Liver (tissue), 9 donors: ENCODE measurements around the gene LSM3. TPM values are rescaled to one million over a fixed set of nuclear protein-coding genes. Genes with fewer than 3 reads are reported as not detected.

ENCODE experiments used
- DNase-seq: peaks from one replicate; pipeline ENCODE4 v3.0.0-alpha.2; 2017; ENCODE audit warnings: low spot score
- H3K27ac ChIP-seq, 2 donors: one replicate each; pipeline ENCODE4 v1.7.0; 2013; ENCODE audit warnings: inconsistent platforms in 2 of 2, low read length in 2 of 2, control low read depth in 1 of 2, low read depth in 1 of 2, mild to moderate bottlenecking in 1 of 2
- H3K27me3 ChIP-seq, 4 donors: one replicate each; pipeline versions ENCODE4 v1.6.1 to v1.7.0; 2013; ENCODE audit warnings: low read length in 3 of 4, inconsistent platforms in 1 of 4, mild to moderate bottlenecking in 1 of 4, moderate library complexity in 1 of 4; ENCODE audit not compliant: control insufficient read depth in 4 of 4, insufficient read depth in 4 of 4
- H3K36me3 ChIP-seq, 4 donors: one replicate each; pipeline versions ENCODE4 v1.6.1 to v1.7.0; 2013; ENCODE audit warnings: low read length in 3 of 4, mild to moderate bottlenecking in 3 of 4, low read depth in 1 of 4, moderate library complexity in 1 of 4; ENCODE audit not compliant: control insufficient read depth in 4 of 4, insufficient read depth in 3 of 4
- H3K4me1 ChIP-seq, 4 donors: one replicate each; pipeline versions ENCODE4 v1.6.1 to v1.7.0; 2013; ENCODE audit warnings: low read length in 3 of 4, mild to moderate bottlenecking in 3 of 4, moderate library complexity in 1 of 4; ENCODE audit not compliant: control insufficient read depth in 4 of 4, insufficient read depth in 4 of 4
- H3K4me3 ChIP-seq, 3 donors: one replicate each; pipeline versions ENCODE4 v1.6.1 to v1.7.0; 2013; ENCODE audit warnings: low read length in 3 of 3, control low read depth in 1 of 3, low read depth in 1 of 3, mild to moderate bottlenecking in 1 of 3
- H3K9ac ChIP-seq, 2 donors: one replicate each; pipeline ENCODE4 v1.7.0; 2013; ENCODE audit warnings: low read length in 2 of 2, mild to moderate bottlenecking in 2 of 2, moderate library complexity in 2 of 2, control low read depth in 1 of 2, low read depth in 1 of 2
- H3K9me3 ChIP-seq, 4 donors: one replicate each; pipeline versions ENCODE4 v1.6.1 to v1.7.0; 2013; ENCODE audit warnings: low read length in 3 of 4; ENCODE audit not compliant: control insufficient read depth in 4 of 4
- EGR1 ChIP-seq, 2 donors: IDR thresholded peaks; 2 replicates each; pipeline ENCODE4 v1.6.1; 2016 to 2018; ENCODE audit warnings: antibody characterized with exemption in 2 of 2, low read depth in 2 of 2
- FOXA1 ChIP-seq: IDR thresholded peaks from 2 replicates; pipeline ENCODE4 v1.6.1; 2016; ENCODE audit warnings: antibody characterized with exemption
- FOXA2 ChIP-seq: IDR thresholded peaks from 2 replicates; pipeline ENCODE4 v1.6.1; 2016; ENCODE audit warnings: antibody characterized with exemption
- GABPA ChIP-seq, 2 donors: IDR thresholded peaks in 1 of 2; conservative IDR thresholded peaks in 1 of 2; 2 replicates each; pipeline ENCODE4 v1.6.1; 2016; ENCODE audit warnings: antibody characterized with exemption in 2 of 2, mild to moderate bottlenecking in 1 of 2, moderate library complexity in 1 of 2
- HNF4A ChIP-seq, 2 donors: conservative IDR thresholded peaks; 2 replicates each; pipeline ENCODE4 v1.6.1; 2016; ENCODE audit warnings: antibody characterized with exemption in 2 of 2, mild to moderate bottlenecking in 2 of 2
- HNF4G ChIP-seq: IDR thresholded peaks from 2 replicates; pipeline ENCODE4 v1.6.1; 2016; ENCODE audit warnings: antibody characterized with exemption
- JUND ChIP-seq, 2 donors: IDR thresholded peaks; 2 replicates each; pipeline ENCODE4 v1.6.1; 2016; ENCODE audit warnings: antibody characterized with exemption in 2 of 2
- NR2F2 ChIP-seq: IDR thresholded peaks from 2 replicates; pipeline ENCODE4 v1.6.1; 2016; ENCODE audit warnings: antibody characterized with exemption
- RXRA ChIP-seq, 2 donors: IDR thresholded peaks; 2 replicates each; pipeline ENCODE4 v1.6.1; 2017 to 2018; ENCODE audit warnings: antibody characterized with exemption in 2 of 2, mild to moderate bottlenecking in 1 of 2
- SP1 ChIP-seq: IDR thresholded peaks from 2 replicates; pipeline ENCODE4 v1.6.1; 2018; ENCODE audit warnings: antibody characterized with exemption, mild to moderate bottlenecking
- YY1 ChIP-seq: IDR thresholded peaks from 2 replicates; pipeline ENCODE4 v1.6.1; 2016; ENCODE audit warnings: antibody characterized with exemption, mild to moderate bottlenecking
- WGBS: extraction: QIAGEN DNeasy Blood & Tissue Kit; methylation state at CpG from one replicate; pipeline ENCODE4 v1.1.7; 2013; 5-methylcytosine and 5-hydroxymethylcytosine counted together
- polyA plus RNA-seq, 2 donors: library from polyadenylated mRNA; stranded (reverse) in 1 of 2; unstranded in 1 of 2; fragments of 200-250 nt in 1 of 2; fragments of >200 nt in 1 of 2; fragmentation: Nextera tagmentation in 1 of 2; extraction: Ambion mirVana in 1 of 2; gene quantifications; one replicate each; pipeline versions ENCODE4 v1.2.1 to v1.2.3, GENCODE V29; 2013 to 2015
- total RNA-seq, 2 donors: library from RNA; depleted of rRNA; stranded (reverse); fragments of >200 nt; gene quantifications; one replicate each; pipeline ENCODE4 v1.2.3, GENCODE V29; 2014
- TF ChIP-seq, protein P1 (sequence below): IDR thresholded peaks from 2 replicates; pipeline ENCODE4 v1.6.1; 2016; ENCODE audit warnings: antibody characterized with exemption
- TF ChIP-seq, protein P2 (sequence below): IDR thresholded peaks from 2 replicates; pipeline ENCODE4 v1.6.1; 2016; ENCODE audit warnings: antibody characterized with exemption
- TF ChIP-seq, protein P3 (sequence below): IDR thresholded peaks from 2 replicates; pipeline ENCODE4 v1.6.1; 2016; ENCODE audit warnings: antibody characterized with exemption
- donor health status: healthy.
- donor health status: healthy.
- donor health status: healthy.
- donor health status: healthy.
- donor health status: healthy.

Gene LSM3
- total and polyA plus RNA-seq, 4 donors = 3.7 to 17.0 (median 5.0) TPM

DNA sequence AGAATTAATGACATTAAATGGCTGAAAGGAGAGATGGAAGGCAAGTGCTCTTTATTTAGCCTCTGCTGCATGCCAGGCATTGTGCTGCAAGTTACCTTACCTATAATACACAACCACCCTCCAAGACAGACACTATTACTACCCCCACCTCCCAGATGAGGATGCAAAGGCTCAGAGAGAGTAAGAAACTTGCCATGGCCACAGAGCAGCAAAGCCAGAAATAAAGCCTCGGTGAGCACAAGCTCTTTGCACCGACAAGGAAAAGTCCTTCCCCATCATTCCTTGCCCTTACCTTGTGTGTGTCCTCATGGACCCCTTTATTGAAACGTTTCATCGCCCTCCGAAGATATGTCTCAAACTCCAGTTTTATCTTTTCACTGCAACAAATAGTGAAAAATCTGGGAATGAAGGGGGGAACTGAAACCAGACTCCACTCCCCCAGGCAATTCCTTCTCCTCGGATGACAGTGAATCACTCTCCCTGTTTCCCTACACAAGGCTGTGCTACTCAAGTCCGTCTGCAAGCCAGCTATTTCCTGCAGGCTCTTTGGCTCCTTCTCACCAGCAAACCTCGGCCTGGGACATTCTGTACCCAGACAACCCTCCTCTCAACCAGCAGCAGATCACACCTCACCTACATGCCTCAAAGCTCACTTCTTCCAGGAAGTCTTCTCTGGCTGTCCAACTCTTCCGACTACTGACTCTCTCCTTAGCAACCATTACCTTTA, 11.6 kb upstream of the LSM3 start (continued):
- TF ChIP-seq YY1 (no peak), JUND (IDR thresholded peaks at IDR 0.05) (no peak)

- no peak for TF ChIP-seq SP1
- TF ChIP-seq JUND (IDR thresholded peaks at IDR 0.05) = no peak
- no peak for TF ChIP-seq HNF4G
- no peak for DNase-seq
- H3K9me3 ChIP-seq = no peaks in the 10 kb centered on the region
- peaks cover 27 to 85% (median 77%) of the 10 kb centered on the region in 4 donors for H3K36me3 ChIP-seq
- H3K27ac ChIP-seq = no peak overlapping the region
- 95% methylated on average over 2 of the region's 2 CpGs for WGBS
- no peaks in the 10 kb centered on the region for H3K27me3 ChIP-seq
- no peak overlapping the region for H3K9ac ChIP-seq
- no peak overlapping the region for H3K4me3 ChIP-seq
- no peaks in the 10 kb centered on the region for H3K4me1 ChIP-seq
Measured at GRCh38 chr3:14169435-14169834, 9.2 kb upstream of the LSM3 start.

DNA sequence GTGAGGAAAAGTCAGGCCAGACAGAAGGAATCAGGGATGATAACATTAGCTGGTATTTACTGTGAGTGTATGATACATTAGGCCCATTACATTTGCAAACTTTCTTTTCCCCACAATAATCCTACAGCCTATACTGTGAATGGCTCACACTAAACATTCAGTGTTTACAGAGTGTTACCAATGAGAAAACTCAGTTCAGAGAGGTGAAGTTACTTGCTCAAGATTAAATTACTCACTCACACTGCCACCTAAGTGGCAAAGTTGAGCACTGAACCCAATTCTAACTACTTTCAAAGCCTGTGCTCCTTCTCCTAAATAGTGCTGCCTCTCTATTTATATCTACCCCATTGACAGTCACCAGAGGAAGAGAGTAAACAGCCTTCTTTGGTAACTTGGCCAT, 8.7 kb upstream of the LSM3 start:
- H3K27me3 ChIP-seq = no peaks in the 10 kb centered on the region
- H3K27ac ChIP-seq = no peak overlapping the region
- DNase-seq = no peak
- H3K9me3 ChIP-seq = no peaks in the 10 kb centered on the region
- H3K4me3 ChIP-seq = no peak overlapping the region
- no peaks in the 10 kb centered on the region for H3K4me1 ChIP-seq
- TF ChIP-seq, protein P1, sequence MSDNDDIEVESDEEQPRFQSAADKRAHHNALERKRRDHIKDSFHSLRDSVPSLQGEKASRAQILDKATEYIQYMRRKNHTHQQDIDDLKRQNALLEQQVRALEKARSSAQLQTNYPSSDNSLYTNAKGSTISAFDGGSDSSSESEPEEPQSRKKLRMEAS = no peak
- TF ChIP-seq GABPA (IDR thresholded peaks at IDR 0.05 in 1 of 2, conservative IDR thresholded peaks at IDR 0.05 in 1 of 2) = no peak
- TF ChIP-seq, protein P2, sequence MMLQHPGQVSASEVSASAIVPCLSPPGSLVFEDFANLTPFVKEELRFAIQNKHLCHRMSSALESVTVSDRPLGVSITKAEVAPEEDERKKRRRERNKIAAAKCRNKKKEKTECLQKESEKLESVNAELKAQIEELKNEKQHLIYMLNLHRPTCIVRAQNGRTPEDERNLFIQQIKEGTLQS = no peak
- TF ChIP-seq SP1 = no peak
- TF ChIP-seq JUND (IDR thresholded peaks at IDR 0.05) = no peak
- TF ChIP-seq NR2F2 = no peak
- TF ChIP-seq RXRA (IDR thresholded peaks at IDR 0.05) = no peak
- no peak for TF ChIP-seq HNF4G
- no peak for TF ChIP-seq FOXA1
- TF ChIP-seq, protein P3, sequence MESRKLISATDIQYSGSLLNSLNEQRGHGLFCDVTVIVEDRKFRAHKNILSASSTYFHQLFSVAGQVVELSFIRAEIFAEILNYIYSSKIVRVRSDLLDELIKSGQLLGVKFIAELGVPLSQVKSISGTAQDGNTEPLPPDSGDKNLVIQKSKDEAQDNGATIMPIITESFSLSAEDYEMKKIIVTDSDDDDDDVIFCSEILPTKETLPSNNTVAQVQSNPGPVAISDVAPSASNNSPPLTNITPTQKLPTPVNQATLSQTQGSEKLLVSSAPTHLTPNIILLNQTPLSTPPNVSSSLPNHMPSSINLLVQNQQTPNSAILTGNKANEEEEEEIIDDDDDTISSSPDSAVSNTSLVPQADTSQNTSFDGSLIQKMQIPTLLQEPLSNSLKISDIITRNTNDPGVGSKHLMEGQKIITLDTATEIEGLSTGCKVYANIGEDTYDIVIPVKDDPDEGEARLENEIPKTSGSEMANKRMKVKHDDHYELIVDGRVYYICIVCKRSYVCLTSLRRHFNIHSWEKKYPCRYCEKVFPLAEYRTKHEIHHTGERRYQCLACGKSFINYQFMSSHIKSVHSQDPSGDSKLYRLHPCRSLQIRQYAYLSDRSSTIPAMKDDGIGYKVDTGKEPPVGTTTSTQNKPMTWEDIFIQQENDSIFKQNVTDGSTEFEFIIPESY = no peak
- TF ChIP-seq EGR1 (IDR thresholded peaks at IDR 0.05; ENCODE audit: low read depth in 2 of 2) = no peak
- TF ChIP-seq FOXA2 = no peak
- no peak for TF ChIP-seq HNF4A (conservative IDR thresholded peaks at IDR 0.05)
- TF ChIP-seq YY1 = no peak
- H3K36me3 ChIP-seq = peaks cover 27 to 80% (median 73%) of the 10 kb centered on the region in 4 donors
- H3K9ac ChIP-seq = no peak overlapping the region
